GM04504 (cell line): ENCODE measurements around the gene ERCC6L2.

Experiments
- DNase-seq: peaks from one replicate; pipeline ENCODE4 v3.0.0-alpha.2; 2012; ENCODE audit warnings: low read depth

ERCC6L2 gene

DNA sequence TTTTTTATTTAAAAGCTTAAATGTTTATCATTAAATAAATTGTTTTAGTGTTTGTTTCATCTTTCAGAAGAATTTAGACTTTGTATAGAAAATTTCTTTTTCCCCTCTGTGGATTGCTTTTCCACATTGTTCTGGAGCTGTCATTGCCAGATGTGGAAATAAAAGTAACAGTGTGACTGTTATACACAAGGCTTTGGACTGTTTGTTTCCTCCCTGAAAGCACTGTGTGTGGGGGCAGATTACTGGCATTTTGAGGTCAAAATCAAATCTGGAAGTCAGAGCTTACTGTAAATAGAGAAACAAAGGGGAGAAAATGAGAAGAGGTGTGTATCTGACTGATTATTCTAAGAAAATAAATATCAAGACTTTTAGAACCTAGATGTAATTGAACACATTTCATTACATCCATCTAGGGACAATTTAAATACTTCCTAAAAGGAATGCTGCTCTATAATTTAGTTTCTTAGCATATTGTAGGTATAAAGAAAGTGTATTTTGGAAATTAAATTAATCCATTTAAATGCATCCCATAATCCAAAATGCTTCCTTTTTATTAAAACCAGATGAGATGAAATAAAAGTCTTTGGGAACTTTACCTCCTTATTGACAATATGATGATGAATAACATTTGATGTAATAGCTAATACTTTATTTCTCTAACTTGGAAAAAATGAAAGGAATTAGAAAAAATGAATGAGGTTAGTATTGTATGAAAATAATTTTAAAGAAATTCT is 51.9 kb downstream of the ERCC6L2 start:
- DNase-seq, result no peak

DNA sequence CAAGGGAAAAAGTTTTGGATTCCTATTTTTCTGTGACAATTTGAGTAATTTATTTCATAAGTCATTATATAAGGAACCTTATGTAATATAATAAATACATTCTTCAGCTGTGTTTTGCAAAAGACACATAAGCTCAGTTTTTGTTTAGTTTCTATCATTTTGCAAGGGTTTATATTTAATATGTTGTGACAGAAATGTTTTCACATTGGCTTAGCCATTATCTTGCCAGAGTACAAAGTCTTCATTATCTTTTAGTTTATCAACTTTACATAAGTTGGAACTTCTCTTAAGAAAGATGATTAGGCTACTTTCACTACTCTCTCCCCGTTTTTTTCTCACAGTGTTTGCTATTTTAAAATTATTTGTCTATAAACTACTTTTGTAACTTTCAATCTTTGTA is 54.8 kb downstream of the ERCC6L2 start:
- no peak for DNase-seq

GRCh38 chr9:95935861-95936578 is 60.5 kb downstream of the ERCC6L2 start:
- no peak for DNase-seq

- no peak for DNase-seq
Observed at GRCh38 chr9:95936579-95937075, 61.1 kb downstream of the ERCC6L2 start.

DNA sequence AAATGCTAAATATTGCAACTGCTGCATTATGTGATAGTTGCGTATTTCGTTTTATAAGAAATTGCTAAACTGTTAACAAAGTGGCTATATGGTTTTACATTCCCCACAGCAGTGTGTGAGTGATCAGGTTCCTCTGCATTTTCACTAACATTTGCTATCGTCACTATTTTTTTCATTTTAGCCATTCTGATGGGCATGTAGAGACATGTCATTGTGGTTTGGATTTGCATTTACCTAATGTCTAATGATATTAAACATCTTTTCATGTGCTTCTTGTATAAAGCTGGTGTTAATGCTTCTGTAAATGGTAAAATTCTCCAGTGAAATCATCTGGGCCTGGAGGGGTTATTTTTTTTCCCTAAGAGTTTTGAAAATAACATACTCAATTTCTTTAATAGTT is 61.6 kb downstream of the ERCC6L2 start:
- DNase-seq, result no peak

- DNase-seq, result no peak
Observed at GRCh38 chr9:95938724-95939123, 63.2 kb downstream of the ERCC6L2 start.

GRCh38 chr9:95939472-95939871 is 64.0 kb downstream of the ERCC6L2 start:
- DNase-seq, result no peak

GRCh38 chr9:95940265-95940664 is 64.8 kb downstream of the ERCC6L2 start:
- no peak for DNase-seq

DNA sequence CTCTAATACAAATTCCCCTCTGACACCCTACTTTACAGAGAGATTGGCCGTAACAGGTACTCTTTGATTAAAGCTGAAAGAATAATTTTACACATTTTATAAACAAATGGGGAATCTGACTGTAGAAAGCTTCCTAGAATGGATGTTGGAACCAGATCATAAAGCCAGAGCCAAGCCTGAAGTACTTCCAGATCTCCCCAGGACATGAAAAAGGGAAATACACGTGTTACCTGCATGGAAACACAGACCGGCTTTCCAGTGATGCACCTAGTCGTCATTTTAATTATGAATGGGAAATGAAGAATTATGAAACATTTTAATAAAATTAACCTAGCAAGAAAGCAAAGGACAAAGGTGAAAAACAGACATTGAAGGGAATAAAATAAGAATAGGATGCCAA is 66.5 kb downstream of the ERCC6L2 start:
- DNase-seq, result no peak

DNA sequence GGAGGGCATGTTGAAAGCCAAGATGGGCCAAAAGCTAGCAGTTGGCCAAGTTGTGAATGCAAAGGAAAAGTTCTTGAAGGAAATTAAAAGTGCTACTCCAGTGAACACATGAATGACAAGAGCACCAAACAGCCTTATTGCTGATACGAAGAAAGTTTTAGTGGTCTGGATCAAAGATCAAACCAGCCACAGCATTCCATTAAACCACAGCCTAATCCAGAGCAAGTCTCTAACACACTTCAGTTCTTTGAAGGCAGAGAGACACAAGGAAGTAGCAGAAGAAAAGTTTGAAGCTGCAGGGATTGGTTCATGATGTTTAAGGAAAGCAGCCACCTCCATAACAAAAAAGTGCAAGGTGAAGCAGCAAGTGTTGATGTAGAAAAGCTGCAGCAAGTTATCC is 71.6 kb downstream of the ERCC6L2 start:
- DNase-seq, result no peak

DNA sequence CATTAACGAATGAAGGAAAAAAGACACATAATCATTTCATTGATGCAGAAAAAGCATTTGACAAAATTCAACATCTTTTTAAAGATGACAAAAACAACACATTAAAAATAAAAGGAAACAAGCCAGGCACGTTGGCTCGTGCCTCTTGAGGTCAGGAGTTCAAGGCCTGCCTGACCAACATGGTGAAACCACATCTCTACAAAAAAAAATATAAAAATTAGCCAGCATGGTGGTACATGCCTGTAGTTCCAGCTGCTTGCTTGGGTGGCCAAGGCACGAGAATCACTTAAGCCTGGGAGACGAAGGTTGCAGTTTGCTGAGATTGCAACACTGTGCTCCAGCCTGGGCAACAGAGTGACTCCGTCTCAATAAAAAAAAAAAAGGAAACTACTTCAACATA is 77.0 kb downstream of the ERCC6L2 start:
- DNase-seq, result no peak

DNA sequence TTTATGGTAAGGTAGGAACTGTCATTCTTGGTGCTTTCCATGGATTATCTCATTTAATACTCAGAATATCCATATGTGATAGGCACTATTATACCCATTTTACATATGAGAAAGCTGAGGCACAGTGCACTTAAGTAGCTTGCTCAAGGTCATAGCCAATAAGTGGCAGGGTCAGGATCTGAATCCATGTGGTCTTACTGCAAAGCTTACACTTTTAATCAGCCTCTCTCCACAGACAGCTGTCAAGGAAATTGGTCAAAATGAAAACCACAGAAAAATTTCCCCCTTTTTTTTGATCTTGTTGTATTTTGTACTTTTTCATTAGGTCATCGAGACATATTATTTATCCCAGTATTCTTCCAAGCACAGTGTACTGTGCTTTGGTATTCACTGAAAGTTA is 78.5 kb downstream of the ERCC6L2 start:
- DNase-seq, result no peak

- DNase-seq, result no peak
Observed at GRCh38 chr9:95954940-95955339, 79.4 kb downstream of the ERCC6L2 start.

- no peak for DNase-seq
Observed at GRCh38 chr9:95962936-95963335, 87.4 kb downstream of the ERCC6L2 start.

GRCh38 chr9:95963659-95964058 is 88.2 kb downstream of the ERCC6L2 start:
- no peak for DNase-seq

- no peak for DNase-seq
Observed at GRCh38 chr9:95966306-95966705, 90.8 kb downstream of the ERCC6L2 start.

DNA sequence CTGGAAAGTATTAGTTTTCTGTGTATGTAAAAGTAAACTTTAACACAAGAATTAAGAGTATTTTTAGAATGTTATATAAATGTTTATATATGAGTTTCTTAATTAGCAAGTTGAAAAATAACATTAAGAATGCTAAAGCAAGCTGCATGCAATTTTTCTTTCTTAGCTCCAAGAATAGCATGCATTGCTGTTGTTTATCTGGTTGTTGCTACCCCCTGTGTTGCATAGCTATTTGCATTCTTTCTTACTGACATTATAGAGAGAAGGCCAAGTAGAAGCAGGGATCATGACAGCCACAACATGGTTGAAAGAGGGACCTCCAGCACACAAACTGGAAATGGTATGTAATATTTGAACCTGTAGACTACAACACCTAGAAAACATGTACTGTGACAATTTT is 94.8 kb downstream of the ERCC6L2 start:
- no peak for DNase-seq

GRCh38 chr9:95971815-95972214 is 96.3 kb downstream of the ERCC6L2 start:
- DNase-seq, result no peak

- DNase-seq, result no peak
Observed at GRCh38 chr9:95974389-95974788, 98.9 kb downstream of the ERCC6L2 start.

DNA sequence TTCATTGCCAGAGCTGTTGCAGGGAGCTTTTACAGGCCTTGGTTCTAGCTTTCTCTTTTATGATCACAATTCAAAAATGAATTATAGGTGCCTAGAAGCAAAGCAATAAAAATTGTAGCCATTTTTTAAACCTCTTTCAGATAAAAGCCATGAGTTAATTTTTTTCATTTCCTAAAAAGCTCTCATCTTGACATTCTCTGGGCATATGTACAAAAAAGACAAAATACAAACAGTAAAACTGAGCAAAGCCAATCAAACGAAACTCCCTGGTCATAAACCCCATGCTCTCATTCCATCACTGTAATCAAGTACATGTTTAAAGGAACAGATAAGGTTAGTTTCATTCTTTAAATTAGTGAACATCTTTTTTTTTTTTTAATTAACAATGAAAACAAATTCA is 101.9 kb downstream of the ERCC6L2 start:
- DNase-seq, result no peak

- no peak for DNase-seq
Observed at GRCh38 chr9:95978106-95978505, 102.6 kb downstream of the ERCC6L2 start.

GRCh38 chr9:95979446-95979845 is 104.0 kb downstream of the ERCC6L2 start:
- no peak for DNase-seq

DNA sequence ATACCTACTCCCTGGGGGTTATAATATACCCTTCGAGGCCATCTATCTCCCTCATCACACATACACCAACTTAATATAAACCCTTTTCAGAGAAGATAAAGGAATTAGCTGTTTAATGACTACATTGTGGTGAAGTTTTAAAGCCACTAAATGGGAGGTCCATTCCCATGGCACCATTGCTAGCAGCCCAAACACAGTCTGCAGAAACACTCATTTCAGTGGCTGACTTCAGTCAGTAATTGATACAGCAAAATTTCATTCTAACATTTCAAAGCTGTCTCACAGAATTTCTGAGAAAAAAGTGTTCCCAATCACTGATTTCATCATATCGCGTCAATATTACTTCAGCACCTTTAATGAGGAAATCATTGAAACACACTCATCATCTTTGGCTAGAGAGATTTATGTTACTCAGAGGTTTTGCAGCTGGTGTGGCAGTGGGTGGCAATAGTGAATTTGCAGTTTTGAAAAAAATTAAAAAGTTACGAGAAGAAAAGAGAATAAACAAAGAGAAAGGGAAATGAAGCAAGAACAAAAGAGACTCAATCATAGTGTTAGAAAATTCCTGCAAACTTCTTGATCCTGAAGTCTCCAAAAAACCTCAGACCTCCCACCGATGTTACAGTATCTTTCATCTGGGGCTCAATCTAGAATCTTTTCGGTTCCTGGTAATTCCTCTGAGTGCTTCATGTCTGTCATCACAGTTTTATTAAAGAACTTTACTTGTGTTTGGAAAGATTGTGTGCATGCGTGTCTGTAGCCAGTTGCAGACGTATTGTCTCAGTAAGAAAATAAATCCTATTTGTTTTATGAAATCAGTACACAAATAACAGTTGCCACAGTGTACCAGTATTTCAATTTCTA is 105.0 kb downstream of the ERCC6L2 start:
- no peak for DNase-seq
